ENCODE results near the gene UNC80. TPM values are rescaled to one million over a fixed set of nuclear protein-coding genes. Genes with fewer than 3 reads are reported as not detected.

The UNC80 gene
- total and polyA plus RNA-seq, 8 donors = 0.69 to 4.8 (median 1.9) TPM

- H3K9me3 ChIP-seq = no peaks in the 10 kb centered on the region
- no peak for DNase-seq
- no peak for ATAC-seq
- intact Hi-C loops (cut with DNase I) = no loop called here
- TF ChIP-seq, protein P1, sequence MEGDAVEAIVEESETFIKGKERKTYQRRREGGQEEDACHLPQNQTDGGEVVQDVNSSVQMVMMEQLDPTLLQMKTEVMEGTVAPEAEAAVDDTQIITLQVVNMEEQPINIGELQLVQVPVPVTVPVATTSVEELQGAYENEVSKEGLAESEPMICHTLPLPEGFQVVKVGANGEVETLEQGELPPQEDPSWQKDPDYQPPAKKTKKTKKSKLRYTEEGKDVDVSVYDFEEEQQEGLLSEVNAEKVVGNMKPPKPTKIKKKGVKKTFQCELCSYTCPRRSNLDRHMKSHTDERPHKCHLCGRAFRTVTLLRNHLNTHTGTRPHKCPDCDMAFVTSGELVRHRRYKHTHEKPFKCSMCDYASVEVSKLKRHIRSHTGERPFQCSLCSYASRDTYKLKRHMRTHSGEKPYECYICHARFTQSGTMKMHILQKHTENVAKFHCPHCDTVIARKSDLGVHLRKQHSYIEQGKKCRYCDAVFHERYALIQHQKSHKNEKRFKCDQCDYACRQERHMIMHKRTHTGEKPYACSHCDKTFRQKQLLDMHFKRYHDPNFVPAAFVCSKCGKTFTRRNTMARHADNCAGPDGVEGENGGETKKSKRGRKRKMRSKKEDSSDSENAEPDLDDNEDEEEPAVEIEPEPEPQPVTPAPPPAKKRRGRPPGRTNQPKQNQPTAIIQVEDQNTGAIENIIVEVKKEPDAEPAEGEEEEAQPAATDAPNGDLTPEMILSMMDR (IDR thresholded peaks at IDR 0.05) = no peak
- H3K4me1 ChIP-seq = no peaks in the 10 kb centered on the region
- no peak for FAIRE-seq
- 44 to 50% methylated on average over 3 of the region's 3 CpGs for WGBS, 2 donors
- H3K36me3 ChIP-seq = no peaks in the 10 kb centered on the region
- no peak overlapping the region for H3K27ac ChIP-seq
- no peak overlapping the region for H3K4me3 ChIP-seq
- no peaks in the 10 kb centered on the region for H3K27me3 ChIP-seq
These were observed 18.6 kb upstream of the UNC80 start for GRCh38 chr2:209753020-209753419.

- TF ChIP-seq, protein P1 (IDR thresholded peaks at IDR 0.05) = no peak
- H3K4me3 ChIP-seq = no peak overlapping the region
- H3K27me3 ChIP-seq = no peaks in the 10 kb centered on the region
- H3K27ac ChIP-seq = no peak overlapping the region
- no peak for DNase-seq
- H3K9me3 ChIP-seq = no peaks in the 10 kb centered on the region
- no peak for ATAC-seq
- H3K36me3 ChIP-seq = no peaks in the 10 kb centered on the region
- no peak for FAIRE-seq
- H3K4me1 ChIP-seq = no peaks in the 10 kb centered on the region
- intact Hi-C loops (cut with DNase I) = no loop called here
These were observed 14.5 kb upstream of the UNC80 start for GRCh38 chr2:209757163-209757562.

GRCh38 chr2:209761566-209761965 is 10.1 kb upstream of the UNC80 start:
- no peaks in the 10 kb centered on the region for H3K36me3 ChIP-seq
- no peaks in the 10 kb centered on the region for H3K4me1 ChIP-seq
- FAIRE-seq (no peak), ATAC-seq (no peak), DNase-seq (no peak)
- 60 to 67% methylated on average over 2 of the region's 2 CpGs for WGBS, 2 donors
- H3K9me3 ChIP-seq = no peaks in the 10 kb centered on the region
- TF ChIP-seq, protein P1 (IDR thresholded peaks at IDR 0.05) = no peak
- intact Hi-C loops (cut with DNase I) = no loop called here
- no peak overlapping the region for H3K4me3 ChIP-seq
- H3K27me3 ChIP-seq = no peaks in the 10 kb centered on the region
- H3K27ac ChIP-seq = no peak overlapping the region

DNA sequence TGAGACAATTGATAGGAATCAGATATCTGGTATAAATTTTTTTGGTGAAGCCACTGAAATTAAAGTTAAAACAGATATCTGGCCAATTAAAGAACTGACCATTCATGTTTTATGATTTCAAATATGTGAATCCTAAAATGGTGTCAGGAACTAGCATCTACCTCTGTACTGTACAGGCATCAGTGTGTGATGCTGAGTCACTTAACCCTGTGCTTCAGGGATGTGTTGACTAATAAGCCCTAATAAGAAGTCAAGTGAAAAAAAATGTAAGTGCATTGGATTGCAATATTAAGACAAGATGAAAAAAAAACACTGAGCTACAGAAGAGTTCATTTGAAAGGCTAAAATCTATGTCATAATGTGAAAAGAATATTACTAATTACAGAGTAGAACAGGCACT is 9.1 kb upstream of the UNC80 start:
- Histone ChIP-seq H3K36me3 (no peaks in the 10 kb centered on the region), H3K9me3 (no peaks in the 10 kb centered on the region), H3K27ac (no peak overlapping the region), H3K4me1 (no peaks in the 10 kb centered on the region), H3K27me3 (no peaks in the 10 kb centered on the region), H3K4me3 (no peak overlapping the region)
- TF ChIP-seq, protein P1 (IDR thresholded peaks at IDR 0.05) = no peak
- FAIRE-seq (no peak), DNase-seq (no peak), ATAC-seq (no peak)
- intact Hi-C loops (cut with DNase I) = no loop called here

- no peaks in the 10 kb centered on the region for H3K36me3 ChIP-seq
- FAIRE-seq = no peak
- H3K4me3 ChIP-seq = no peak overlapping the region
- no peak for ATAC-seq
- H3K27ac ChIP-seq = no peak overlapping the region
- H3K9me3 ChIP-seq = no peaks in the 10 kb centered on the region
- no peaks in the 10 kb centered on the region for H3K27me3 ChIP-seq
- TF ChIP-seq, protein P1 (IDR thresholded peaks at IDR 0.05) = no peak
- 49 to 64% methylated on average over 3 of the region's 3 CpGs for WGBS, 2 donors
- no peaks in the 10 kb centered on the region for H3K4me1 ChIP-seq
- DNase-seq = no peak
- intact Hi-C loops (cut with DNase I) = no loop called here
These were observed 8.5 kb upstream of the UNC80 start for GRCh38 chr2:209763106-209763505.

Data from pancreas (tissue), 10 donors.